ENCODE results near the gene NOD1. TPM values are rescaled to one million over a fixed set of nuclear protein-coding genes. Genes with fewer than 3 reads are reported as not detected.

NOD1 gene
- total RNA-seq, 2 donors from 2014 or later: 3.5 to 12.3 TPM

DNA sequence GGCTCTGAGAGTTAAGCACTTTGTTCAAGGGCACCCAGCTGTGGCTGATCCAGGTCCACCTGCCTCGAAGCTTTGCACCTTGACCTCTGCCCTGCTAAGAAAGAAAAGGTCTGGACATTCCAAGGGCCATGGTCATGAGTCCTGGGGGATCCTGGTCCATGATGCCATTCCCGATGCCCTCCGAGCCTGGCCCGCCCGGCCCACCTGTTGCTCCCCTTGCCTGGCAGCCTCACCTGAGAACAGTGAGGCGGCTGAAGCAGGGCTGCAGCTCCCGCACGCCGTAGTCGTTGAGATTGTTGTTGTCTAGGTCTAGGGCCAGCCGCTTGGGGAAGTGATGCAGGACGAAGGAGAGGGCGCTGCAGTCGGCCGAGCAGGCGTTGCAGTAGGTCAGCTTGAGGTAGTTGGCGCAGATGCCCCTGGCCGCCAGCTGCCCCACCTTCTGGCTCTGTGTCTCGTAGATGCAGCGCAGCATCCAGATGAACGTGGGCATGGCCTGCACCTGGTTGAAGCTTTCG is 27.5 kb downstream of the NOD1 start:
- H3K4me1 ChIP-seq (replicated peaks): no peaks in the 10 kb centered on the region
- WGBS: 94% methylated on average over 22 of the region's 22 CpGs
- no peaks in the 10 kb centered on the region for H3K9me3 ChIP-seq
- H3K27me3 ChIP-seq (replicated peaks; ENCODE audit: insufficient read depth): no peaks in the 10 kb centered on the region
- intact Hi-C loops (cut with DNase I): no loop called here
- H3K36me3 ChIP-seq: no peaks in the 10 kb centered on the region
- TF ChIP-seq POLR2AphosphoS5 (IDR thresholded peaks at IDR 0.05) (no peak), POLR2A (IDR thresholded peaks at IDR 0.05) (no peak)
- TF ChIP-seq, protein P1, sequence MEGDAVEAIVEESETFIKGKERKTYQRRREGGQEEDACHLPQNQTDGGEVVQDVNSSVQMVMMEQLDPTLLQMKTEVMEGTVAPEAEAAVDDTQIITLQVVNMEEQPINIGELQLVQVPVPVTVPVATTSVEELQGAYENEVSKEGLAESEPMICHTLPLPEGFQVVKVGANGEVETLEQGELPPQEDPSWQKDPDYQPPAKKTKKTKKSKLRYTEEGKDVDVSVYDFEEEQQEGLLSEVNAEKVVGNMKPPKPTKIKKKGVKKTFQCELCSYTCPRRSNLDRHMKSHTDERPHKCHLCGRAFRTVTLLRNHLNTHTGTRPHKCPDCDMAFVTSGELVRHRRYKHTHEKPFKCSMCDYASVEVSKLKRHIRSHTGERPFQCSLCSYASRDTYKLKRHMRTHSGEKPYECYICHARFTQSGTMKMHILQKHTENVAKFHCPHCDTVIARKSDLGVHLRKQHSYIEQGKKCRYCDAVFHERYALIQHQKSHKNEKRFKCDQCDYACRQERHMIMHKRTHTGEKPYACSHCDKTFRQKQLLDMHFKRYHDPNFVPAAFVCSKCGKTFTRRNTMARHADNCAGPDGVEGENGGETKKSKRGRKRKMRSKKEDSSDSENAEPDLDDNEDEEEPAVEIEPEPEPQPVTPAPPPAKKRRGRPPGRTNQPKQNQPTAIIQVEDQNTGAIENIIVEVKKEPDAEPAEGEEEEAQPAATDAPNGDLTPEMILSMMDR (IDR thresholded peaks at IDR 0.05): no peak
- no peak overlapping the region for H3K4me3 ChIP-seq
- H3K27ac ChIP-seq: no peak overlapping the region
- no peak for DNase-seq (ENCODE audit: low spot score)

DNA sequence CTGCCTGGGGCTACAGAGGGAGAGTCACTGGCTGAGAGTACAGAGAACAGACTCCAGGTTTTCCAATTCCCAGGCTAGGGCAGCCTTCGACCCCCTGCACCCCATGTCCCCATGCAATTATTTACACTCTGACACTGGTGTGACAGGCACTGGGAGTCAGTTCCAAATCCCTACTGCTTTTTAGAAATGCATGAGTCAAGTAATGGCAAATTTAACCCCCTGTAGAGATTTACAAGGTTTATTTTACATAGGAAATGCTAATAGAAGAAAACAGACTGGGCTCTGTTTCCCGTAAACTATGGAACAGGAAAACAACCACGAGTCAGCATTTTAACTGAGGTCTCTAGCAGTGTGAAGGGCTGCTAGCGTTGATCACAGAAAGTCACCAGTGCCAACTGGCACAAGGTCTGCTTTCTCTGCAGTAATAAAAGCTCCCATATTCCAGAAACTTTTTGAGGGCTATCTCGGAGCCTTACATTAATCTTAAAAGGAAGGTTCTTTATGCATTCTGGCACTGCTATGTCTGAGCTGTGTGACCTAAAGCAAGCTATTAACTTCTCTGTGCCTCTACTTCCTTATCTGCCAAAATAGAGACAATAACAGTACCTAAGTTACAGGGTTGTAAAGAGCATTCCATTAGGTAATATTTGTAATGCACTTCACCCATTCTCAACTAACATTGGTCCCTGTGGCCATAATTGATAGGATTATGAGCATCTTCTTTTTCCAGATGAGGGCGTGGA is 28.2 kb downstream of the NOD1 start:
- no peak for DNase-seq (ENCODE audit: low spot score)
- intact Hi-C loops (cut with DNase I): no loop called here
- Histone ChIP-seq H3K4me1 (replicated peaks) (no peaks in the 10 kb centered on the region), H3K27me3 (replicated peaks; ENCODE audit: insufficient read depth) (no peaks in the 10 kb centered on the region), H3K27ac (no peak overlapping the region), H3K4me3 (no peak overlapping the region), H3K36me3 (no peaks in the 10 kb centered on the region), H3K9me3 (no peaks in the 10 kb centered on the region)
- TF ChIP-seq, protein P1 (IDR thresholded peaks at IDR 0.05): no peak
- no peak for TF ChIP-seq POLR2A (IDR thresholded peaks at IDR 0.05)
- TF ChIP-seq POLR2AphosphoS5 (IDR thresholded peaks at IDR 0.05): no peak
- WGBS: 40% methylated on average over 6 of the region's 6 CpGs

DNA sequence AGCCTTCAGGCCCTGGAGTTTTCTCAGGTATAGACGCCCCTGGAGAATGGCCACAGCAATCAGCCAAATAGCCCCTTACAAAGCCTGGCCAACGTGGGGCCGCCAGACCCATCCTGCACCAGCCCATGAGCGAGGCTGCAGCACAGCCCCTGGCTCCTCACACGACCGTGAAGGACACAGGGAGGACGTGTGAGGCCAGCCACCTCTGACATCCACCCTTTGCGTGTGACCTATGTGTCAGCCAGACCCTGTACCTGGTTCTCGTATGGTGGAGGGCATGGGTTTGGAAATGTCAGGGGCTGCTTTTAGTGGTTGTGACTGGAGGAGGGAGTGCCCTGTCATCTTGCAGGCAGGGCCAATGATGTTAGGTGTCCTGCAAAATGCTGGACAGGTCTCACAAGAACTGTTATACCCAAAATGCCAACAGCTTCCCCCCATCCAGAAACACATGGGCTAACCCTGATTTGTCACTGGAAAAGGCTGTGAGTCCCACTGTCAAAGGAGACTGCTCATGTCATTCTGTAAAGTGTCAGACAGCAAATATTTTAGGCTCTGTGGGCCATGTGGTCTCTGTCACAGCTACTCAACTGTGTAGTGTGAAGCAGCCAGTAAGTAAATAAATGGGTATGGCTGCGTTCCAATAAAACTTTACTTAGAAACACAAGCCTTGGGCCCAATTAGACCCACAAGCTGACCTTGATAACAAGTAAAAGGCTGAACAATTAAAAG is 30.0 kb downstream of the NOD1 start:
- TF ChIP-seq, protein P1 (IDR thresholded peaks at IDR 0.05): no peak
- TF ChIP-seq POLR2AphosphoS5 (IDR thresholded peaks at IDR 0.05) (no peak), POLR2A (IDR thresholded peaks at IDR 0.05) (no peak)
- DNase-seq (ENCODE audit: low spot score): no peak
- H3K27ac ChIP-seq: no peak overlapping the region

DNA sequence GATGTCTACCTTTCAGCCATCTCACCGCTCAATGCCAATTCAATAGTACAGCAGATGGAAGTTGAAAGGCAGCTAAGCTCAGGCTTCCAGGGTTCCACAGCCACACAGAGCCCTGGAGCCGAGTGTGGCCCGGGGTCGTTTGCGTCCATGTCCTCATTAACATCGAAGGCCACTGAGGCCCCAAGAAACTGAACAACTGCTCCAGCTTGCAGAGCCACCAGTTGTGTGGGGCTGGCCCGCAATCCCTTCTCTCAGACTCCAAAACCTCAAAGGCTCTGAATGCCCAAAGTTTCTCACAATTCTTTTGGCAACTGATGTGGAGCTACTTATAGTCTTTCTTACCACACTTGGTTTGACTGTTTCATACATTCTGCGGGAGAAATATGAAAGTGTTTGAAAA is 31.1 kb downstream of the NOD1 start:
- DNase-seq (ENCODE audit: low spot score): no peak
- H3K4me3 ChIP-seq: no peak overlapping the region
- intact Hi-C loops (cut with DNase I): no loop called here
- no peaks in the 10 kb centered on the region for H3K36me3 ChIP-seq
- H3K4me1 ChIP-seq (replicated peaks): no peaks in the 10 kb centered on the region
- no peaks in the 10 kb centered on the region for H3K27me3 ChIP-seq (replicated peaks; ENCODE audit: insufficient read depth)
- TF ChIP-seq POLR2A (IDR thresholded peaks at IDR 0.05) (no peak), POLR2AphosphoS5 (IDR thresholded peaks at IDR 0.05) (no peak)
- TF ChIP-seq, protein P1 (IDR thresholded peaks at IDR 0.05): no peak
- H3K9me3 ChIP-seq: no peaks in the 10 kb centered on the region
- H3K27ac ChIP-seq: no peak overlapping the region
- 91% methylated on average over 8 of the region's 8 CpGs for WGBS

More for the DNA sequence above, 30.0 kb downstream of the NOD1 start:
- no peaks in the 10 kb centered on the region for H3K27me3 ChIP-seq (replicated peaks; ENCODE audit: insufficient read depth)
- no peak overlapping the region for H3K4me3 ChIP-seq
- H3K9me3 ChIP-seq: no peaks in the 10 kb centered on the region
- H3K4me1 ChIP-seq (replicated peaks): no peaks in the 10 kb centered on the region
- WGBS: 85% methylated on average over 10 of the region's 10 CpGs
- intact Hi-C loops (cut with DNase I): no loop called here
- H3K36me3 ChIP-seq: no peaks in the 10 kb centered on the region

Data from prostate gland (tissue), 2 donors.